PC-3 (cell line): Measurements from ENCODE around the gene MGMT. TPM values are rescaled to one million over a fixed set of nuclear protein-coding genes. Genes with fewer than 3 reads are reported as not detected.

Experiments
- ATAC-seq: fragments of 200-7000 bp; cut with Tn5 transposase; 2 replicates; pipeline ENCODE4 v1.9.1; 2020; ENCODE audit warnings: mild to moderate bottlenecking, moderate library complexity
- BruUV-seq: library from RNA; stranded (reverse); fragments of 400-500 nt; replicated peaks from 2 replicates; lab custom pipeline; 2021; lab: Mats Ljungman, UMichigan
- CTCF ChIA-PET: fragments of 300-600 bp; sonication (Branson Sonifier 250); formaldehyde crosslinking; loops from one replicate; lab custom pipeline; 2022; ENCODE audit warnings: antibody characterized with exemption; lab: Charles Lee
- POLR2A ChIA-PET: fragments of 300-600 bp; sonication (Branson Sonifier 250); formaldehyde crosslinking; loops from one replicate; lab custom pipeline; 2022; ENCODE audit warnings: antibody characterized with exemption; ENCODE audit not compliant: unreplicated experiment; lab: Charles Lee
- DNase-seq: peaks from one replicate; pipeline ENCODE4 v3.0.0-alpha.2; 2015
- H2AFZ ChIP-seq: fragments of 300-600 bp; sonication (generic); 2 replicates; pipeline ENCODE4 v1.6.0; 2016; ENCODE audit warnings: antibody characterized with exemption, low read length
- H3F3A ChIP-seq: fragments of 300-600 bp; sonication (generic); one replicate; pipeline ENCODE4 v1.6.0; 2017; ENCODE audit warnings: antibody characterized with exemption, low read length, control low read depth, mild to moderate bottlenecking; ENCODE audit not compliant: unreplicated experiment
- H3K27ac ChIP-seq: fragments of 300-600 bp; sonication (generic); 2 replicates; pipeline ENCODE4 v1.5.1; 2016; ENCODE audit warnings: mild to moderate bottlenecking, low read length
- H3K27me3 ChIP-seq: fragments of 300-600 bp; sonication (generic); 2 replicates; pipeline ENCODE4 v1.6.1; 2016; ENCODE audit warnings: low read length, mixed read lengths
- H3K36me3 ChIP-seq: fragments of 300-600 bp; sonication (generic); 2 replicates; pipeline ENCODE4 v1.6.1; 2016; ENCODE audit warnings: low read depth, mixed run types, low read length, mixed read lengths
- H3K4me1 ChIP-seq: fragments of 300-600 bp; sonication (generic); 2 replicates; pipeline ENCODE4 v1.5.1; 2016; ENCODE audit warnings: low read length; ENCODE audit not compliant: insufficient read depth
- H3K4me2 ChIP-seq: fragments of 300-600 bp; sonication (generic); 2 replicates; pipeline ENCODE4 v1.6.0; 2016; ENCODE audit warnings: low read length
- H3K4me3 ChIP-seq: fragments of 300-600 bp; sonication (generic); 2 replicates; pipeline ENCODE4 v1.5.1; 2016; ENCODE audit warnings: mild to moderate bottlenecking, low read length, mixed read lengths
- H3K79me2 ChIP-seq: fragments of 300-600 bp; sonication (generic); 2 replicates; pipeline ENCODE4 v1.6.1; 2017; ENCODE audit warnings: low read length, mixed read lengths
- H3K9ac ChIP-seq: fragments of 300-600 bp; sonication (generic); 2 replicates; pipeline ENCODE4 v1.6.0; 2016; ENCODE audit warnings: mild to moderate bottlenecking, low read length
- H3K9me2 ChIP-seq: fragments of 300-600 bp; sonication (generic); replicated peaks from 2 replicates; pipeline ENCODE4 v1.6.1; 2016; ENCODE audit warnings: mixed run types, low read length, mixed read lengths
- H3K9me3 ChIP-seq: fragments of 300-600 bp; sonication (generic); 2 replicates; pipeline ENCODE4 v1.6.1; 2016; ENCODE audit warnings: low read length, mixed read lengths
- H4K20me1 ChIP-seq: fragments of 300-600 bp; sonication (generic); 2 replicates; pipeline ENCODE4 v1.6.1; 2016; ENCODE audit warnings: low read length, mixed read lengths
- EZH2 ChIP-seq: fragments of 300-600 bp; sonication (generic); IDR thresholded peaks from one replicate; pipeline ENCODE4 v1.6.1; 2017; ENCODE audit warnings: antibody characterized with exemption, mild to moderate bottlenecking, low read length; ENCODE audit not compliant: unreplicated experiment
- EZH2phosphoT487 ChIP-seq: fragments of 300-600 bp; sonication (generic); IDR thresholded peaks from 2 replicates; pipeline ENCODE4 v1.6.1; 2018; ENCODE audit warnings: mild to moderate bottlenecking, antibody characterized with exemption, low read length, borderline replicate concordance
- intact Hi-C: fragments of 100-400 bp; cut with micrococcal nuclease; formaldehyde crosslinking; loops from 2 replicates; pipeline ENCODE4 v1.9.0; 2023
- total RNA-seq: library from RNA; depleted of rRNA; stranded (reverse); fragments of >200 nt; gene quantifications from 2 replicates; pipeline ENCODE4 v1.2.3, GENCODE V29; 2014
- TF ChIP-seq, protein P1 (sequence below): fragments of 300-600 bp; sonication (generic); conservative IDR thresholded peaks from 2 replicates; pipeline ENCODE4 v1.5.1; 2017; ENCODE audit warnings: antibody characterized with exemption, low read depth, mild to moderate bottlenecking, low read length

Gene MGMT
- total RNA-seq, 1 experiment from 2014 or later, result 19.8 TPM

DNA sequence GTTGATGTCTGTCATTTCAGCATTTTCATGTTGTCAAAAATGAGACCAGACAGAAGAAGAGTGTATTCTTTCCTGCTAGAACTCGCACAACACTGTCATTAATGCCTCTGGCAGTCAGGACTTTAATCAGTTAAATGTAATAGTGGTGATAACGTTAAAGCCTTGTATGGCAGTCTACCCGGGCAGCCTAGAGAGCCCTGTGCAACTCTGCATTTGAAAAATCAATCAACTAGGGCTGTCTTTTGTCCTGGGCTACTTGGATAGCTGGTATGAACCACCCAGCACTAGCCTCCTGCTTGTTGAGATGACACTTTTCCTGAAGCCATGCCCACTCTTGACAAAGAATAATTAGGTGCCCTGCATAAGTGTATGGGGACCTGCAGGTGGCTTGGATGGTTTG lies 19.8 kb downstream of the MGMT start:
- H3K27me3 ChIP-seq, result no peaks in the 10 kb centered on the region
- ChIA-PET POLR2A (no interaction called here), CTCF (no interaction called here)
- ATAC-seq, result no peak
- no peak for TF ChIP-seq EZH2
- no peak for TF ChIP-seq EZH2phosphoT487
- H3F3A ChIP-seq, result no peaks in the 10 kb centered on the region
- H3K27ac ChIP-seq, result no peak overlapping the region
- no peak overlapping the region for H3K4me2 ChIP-seq
- H3K36me3 ChIP-seq, result no peaks in the 10 kb centered on the region; the same call in 1 of the 2 replicates
- H3K9me2 ChIP-seq, result no peaks in the 10 kb centered on the region
- H3K9me3 ChIP-seq, result peaks cover 11% of the 10 kb centered on the region; the same call in 1 of the 2 replicates
- H3K79me2 ChIP-seq, result no peaks in the 10 kb centered on the region
- no peak overlapping the region for H3K4me3 ChIP-seq
- no peaks in the 10 kb centered on the region for H3K4me1 ChIP-seq
- intact Hi-C loops, result no loop called here
- no peak for DNase-seq
- H3K9ac ChIP-seq, result no peak overlapping the region
- H4K20me1 ChIP-seq, result no peaks in the 10 kb centered on the region
- BruUV-seq, result no TSS peak
- no peak overlapping the region for H2AFZ ChIP-seq

DNA sequence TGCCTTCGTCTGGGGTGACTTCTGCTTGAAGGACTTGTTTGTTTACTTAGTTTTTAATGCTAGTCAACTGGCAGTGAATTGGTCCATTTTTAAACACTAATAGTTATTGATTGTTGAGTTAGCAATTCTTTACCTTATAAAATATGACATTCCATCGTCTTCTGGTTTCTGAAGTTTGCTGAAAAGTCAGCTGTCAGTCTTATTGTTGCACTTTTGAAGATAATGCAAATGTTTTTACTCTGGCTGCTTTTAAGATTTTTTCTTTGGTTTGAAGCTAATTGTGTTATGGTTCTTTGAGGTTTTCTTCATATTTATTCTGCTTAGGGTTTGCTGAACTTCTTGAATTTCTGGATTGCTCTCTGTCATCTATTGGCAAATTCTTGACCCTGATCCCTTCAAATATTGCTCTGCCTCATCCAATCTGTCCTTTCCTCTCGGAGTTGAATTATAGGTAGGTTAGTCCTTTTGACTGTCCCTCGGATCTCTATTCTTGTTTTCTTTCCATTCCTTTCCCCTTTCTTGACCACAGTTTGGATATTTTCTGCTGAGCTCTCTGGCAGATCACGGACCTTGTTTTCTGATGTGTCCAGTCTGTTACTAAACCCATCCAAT lies 24.2 kb downstream of the MGMT start:
- H3F3A ChIP-seq, result no peaks in the 10 kb centered on the region
- BruUV-seq, result no TSS peak
- no peak for TF ChIP-seq EZH2phosphoT487
- TF ChIP-seq EZH2, result no peak
- TF ChIP-seq, protein P1, sequence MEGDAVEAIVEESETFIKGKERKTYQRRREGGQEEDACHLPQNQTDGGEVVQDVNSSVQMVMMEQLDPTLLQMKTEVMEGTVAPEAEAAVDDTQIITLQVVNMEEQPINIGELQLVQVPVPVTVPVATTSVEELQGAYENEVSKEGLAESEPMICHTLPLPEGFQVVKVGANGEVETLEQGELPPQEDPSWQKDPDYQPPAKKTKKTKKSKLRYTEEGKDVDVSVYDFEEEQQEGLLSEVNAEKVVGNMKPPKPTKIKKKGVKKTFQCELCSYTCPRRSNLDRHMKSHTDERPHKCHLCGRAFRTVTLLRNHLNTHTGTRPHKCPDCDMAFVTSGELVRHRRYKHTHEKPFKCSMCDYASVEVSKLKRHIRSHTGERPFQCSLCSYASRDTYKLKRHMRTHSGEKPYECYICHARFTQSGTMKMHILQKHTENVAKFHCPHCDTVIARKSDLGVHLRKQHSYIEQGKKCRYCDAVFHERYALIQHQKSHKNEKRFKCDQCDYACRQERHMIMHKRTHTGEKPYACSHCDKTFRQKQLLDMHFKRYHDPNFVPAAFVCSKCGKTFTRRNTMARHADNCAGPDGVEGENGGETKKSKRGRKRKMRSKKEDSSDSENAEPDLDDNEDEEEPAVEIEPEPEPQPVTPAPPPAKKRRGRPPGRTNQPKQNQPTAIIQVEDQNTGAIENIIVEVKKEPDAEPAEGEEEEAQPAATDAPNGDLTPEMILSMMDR, result no peak
- no peak overlapping the region for H3K4me2 ChIP-seq
- H3K4me1 ChIP-seq, result no peaks in the 10 kb centered on the region
- H3K27ac ChIP-seq, result no peak overlapping the region
- H3K9me2 ChIP-seq, result no peaks in the 10 kb centered on the region
- ATAC-seq (no peak), DNase-seq (peak; percentile 12)
- intact Hi-C loops, result no loop called here
- no peaks in the 10 kb centered on the region for H4K20me1 ChIP-seq
- H3K4me3 ChIP-seq, result no peak overlapping the region
- H3K9ac ChIP-seq, result no peak overlapping the region
- no peaks in the 10 kb centered on the region for H3K79me2 ChIP-seq
- H3K9me3 ChIP-seq, result no peaks in the 10 kb centered on the region
- POLR2A ChIA-PET, result no interaction called here
- no peaks in the 10 kb centered on the region for H3K27me3 ChIP-seq
- H3K36me3 ChIP-seq, result no peaks in the 10 kb centered on the region; the same call in 1 of the 2 replicates
- no peak overlapping the region for H2AFZ ChIP-seq
- CTCF ChIA-PET, result no interaction called here

DNA sequence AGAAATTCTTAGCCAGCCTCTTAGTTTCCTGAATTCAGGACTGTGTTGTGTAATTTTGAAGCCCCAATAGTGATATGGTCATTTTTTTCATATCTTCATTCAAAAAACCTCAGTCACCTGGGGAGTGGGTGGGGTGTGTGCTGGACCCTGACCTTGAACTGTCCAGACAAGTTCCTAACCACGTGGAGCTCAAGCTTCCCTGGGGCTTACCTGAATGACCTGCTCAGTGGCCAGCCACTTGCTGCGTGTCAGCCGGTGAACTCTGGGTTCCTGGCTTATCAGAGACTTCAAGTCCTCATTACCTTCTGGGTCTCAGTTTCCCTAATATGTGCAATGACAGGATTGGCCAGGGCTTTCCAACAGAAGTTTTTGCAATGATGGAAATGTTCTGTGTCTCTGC lies 27.1 kb downstream of the MGMT start:
- H3K9ac ChIP-seq, result no peak overlapping the region

More for the DNA sequence above, 27.1 kb downstream of the MGMT start:
- BruUV-seq, result no TSS peak
- Histone ChIP-seq H3K9me2 (no peaks in the 10 kb centered on the region), H3K79me2 (no peaks in the 10 kb centered on the region), H3K27ac (no peak overlapping the region), H3F3A (no peaks in the 10 kb centered on the region), H3K4me1 (no peaks in the 10 kb centered on the region), H3K9me3 (no peaks in the 10 kb centered on the region), H4K20me1 (no peaks in the 10 kb centered on the region), H3K27me3 (no peaks in the 10 kb centered on the region), H3K36me3 (no peaks in the 10 kb centered on the region; the same call in 1 of the 2 replicates), H2AFZ (no peak overlapping the region), H3K4me2 (no peak overlapping the region), H3K4me3 (no peak overlapping the region)
- ATAC-seq (no peak), DNase-seq (no peak)
- ChIA-PET POLR2A (no interaction called here), CTCF (no interaction called here)
- TF ChIP-seq, protein P1, result no peak
- no peak for TF ChIP-seq EZH2phosphoT487
- no peak for TF ChIP-seq EZH2
- intact Hi-C loops, result no loop called here
